ENCODE data around the gene SHMT2.

DNA sequence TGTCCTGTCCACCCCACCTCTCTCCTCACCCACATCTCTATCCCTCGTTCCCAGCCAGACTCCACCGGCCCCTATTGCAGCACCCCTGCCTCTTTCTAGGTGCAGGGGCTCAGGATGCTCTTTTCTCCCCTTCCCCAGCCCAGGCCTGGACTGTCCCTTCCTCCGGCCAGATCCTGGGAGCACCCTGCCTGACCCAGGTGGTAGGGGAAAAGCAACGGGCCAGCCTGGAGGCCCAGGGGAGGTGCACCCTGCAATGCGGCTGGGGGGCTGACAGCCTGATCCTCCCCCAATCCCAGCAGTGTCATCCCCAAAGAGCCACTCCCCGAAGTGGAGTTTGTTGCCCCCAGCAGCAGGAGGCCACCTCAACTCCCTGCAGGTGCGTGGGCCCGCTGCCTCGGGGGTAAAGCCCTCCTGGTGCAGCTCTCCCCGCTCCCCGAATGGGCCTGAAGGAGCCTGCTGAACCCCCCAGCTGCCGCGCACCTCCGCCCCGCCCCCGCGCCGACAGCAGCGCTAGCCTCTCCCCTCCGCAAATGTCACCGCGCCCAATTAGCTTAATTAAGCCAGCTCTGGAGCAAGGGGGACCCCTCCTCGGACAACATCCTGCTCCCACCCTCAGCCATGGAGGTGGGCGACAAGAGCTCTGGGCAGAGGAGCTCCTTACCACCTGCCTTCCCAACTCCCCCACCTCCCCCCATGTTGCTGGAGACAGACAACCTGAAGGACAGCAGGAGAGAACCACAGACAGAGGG is 8.2 kb upstream of the SHMT2 start:
- TF ChIP-seq EZH2 (IDR thresholded peaks at IDR 0.05) (no peak), POLR2AphosphoS5 (IDR thresholded peaks at IDR 0.05; ENCODE audit: borderline replicate concordance, low read depth, low read length) (no peak)

All from SK-N-MC (cell line).